ENCODE results near the gene NFASC.

DNA sequence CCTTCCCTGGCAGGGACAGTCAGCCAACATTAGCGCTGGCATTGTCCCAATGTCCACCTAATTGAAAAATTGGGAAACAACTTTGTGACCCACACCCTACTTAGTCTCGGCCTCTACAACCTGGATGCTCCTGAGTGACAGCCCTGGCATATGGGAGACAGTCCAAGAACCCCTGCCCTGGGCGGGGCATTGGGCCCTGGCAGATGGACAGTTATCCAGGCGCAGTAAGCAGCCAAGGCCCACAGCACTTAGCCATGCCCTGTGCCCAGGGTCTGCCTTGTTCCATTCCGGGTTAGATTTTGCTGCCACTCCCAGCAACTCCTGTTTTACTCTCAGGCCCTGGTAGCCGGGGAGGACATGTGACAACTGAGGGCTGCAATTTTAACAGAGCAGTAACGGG is 50.3 kb downstream of the NFASC start:
- TF ChIP-seq, protein P1, sequence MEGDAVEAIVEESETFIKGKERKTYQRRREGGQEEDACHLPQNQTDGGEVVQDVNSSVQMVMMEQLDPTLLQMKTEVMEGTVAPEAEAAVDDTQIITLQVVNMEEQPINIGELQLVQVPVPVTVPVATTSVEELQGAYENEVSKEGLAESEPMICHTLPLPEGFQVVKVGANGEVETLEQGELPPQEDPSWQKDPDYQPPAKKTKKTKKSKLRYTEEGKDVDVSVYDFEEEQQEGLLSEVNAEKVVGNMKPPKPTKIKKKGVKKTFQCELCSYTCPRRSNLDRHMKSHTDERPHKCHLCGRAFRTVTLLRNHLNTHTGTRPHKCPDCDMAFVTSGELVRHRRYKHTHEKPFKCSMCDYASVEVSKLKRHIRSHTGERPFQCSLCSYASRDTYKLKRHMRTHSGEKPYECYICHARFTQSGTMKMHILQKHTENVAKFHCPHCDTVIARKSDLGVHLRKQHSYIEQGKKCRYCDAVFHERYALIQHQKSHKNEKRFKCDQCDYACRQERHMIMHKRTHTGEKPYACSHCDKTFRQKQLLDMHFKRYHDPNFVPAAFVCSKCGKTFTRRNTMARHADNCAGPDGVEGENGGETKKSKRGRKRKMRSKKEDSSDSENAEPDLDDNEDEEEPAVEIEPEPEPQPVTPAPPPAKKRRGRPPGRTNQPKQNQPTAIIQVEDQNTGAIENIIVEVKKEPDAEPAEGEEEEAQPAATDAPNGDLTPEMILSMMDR (IDR thresholded peaks at IDR 0.05) = no peak
- TF ChIP-seq POLR2A (IDR thresholded peaks at IDR 0.05) = no peak
